Measurements from ENCODE around the gene PDF.
"Not testable (repeated sequence)": the region's sequence is repeated elsewhere in the genome, so short reads cannot be mapped to it uniquely, and the experiment has no call there.

PDF gene, protein sequence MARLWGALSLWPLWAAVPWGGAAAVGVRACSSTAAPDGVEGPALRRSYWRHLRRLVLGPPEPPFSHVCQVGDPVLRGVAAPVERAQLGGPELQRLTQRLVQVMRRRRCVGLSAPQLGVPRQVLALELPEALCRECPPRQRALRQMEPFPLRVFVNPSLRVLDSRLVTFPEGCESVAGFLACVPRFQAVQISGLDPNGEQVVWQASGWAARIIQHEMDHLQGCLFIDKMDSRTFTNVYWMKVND

DNA sequence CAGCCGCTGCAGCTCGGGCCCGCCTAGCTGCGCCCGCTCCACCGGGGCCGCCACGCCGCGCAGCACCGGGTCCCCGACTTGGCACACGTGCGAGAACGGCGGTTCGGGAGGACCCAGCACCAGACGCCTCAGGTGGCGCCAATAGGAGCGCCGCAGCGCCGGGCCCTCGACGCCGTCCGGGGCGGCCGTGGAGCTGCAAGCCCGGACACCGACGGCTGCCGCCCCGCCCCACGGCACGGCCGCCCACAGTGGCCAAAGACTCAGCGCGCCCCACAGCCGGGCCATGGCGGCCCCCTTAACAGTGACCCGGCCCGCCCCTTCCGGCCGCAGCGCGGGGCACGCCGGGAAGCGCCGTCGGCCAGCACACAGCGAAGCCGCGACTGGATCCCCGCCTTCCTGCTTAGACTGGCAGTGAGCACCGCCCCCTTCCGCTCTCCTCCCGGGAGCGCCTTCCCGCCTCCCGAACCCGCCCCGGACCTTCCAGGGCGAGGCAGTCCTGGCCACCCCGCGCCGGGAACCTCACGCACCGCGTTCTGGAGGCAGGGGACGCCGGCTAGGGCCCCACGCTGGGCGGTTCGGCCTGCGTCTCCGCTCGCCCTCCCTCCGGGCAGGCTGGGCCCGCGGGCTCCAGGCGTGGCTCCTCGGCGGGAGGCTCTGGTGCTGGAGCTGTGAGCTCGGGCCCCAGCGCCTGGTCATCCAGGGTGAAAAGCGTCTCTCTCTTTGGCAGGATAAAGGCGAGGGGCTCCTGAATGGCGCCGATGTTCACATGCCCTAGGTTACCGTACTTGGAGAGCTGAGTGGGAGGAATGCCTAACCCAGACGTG, at the start of gene PDF:
PDF (minus strand) TSS at position 303 of the 824 bp plus-strand sequence; CDS start at position 285, 18 bp downstream.
- peak; percentile 90 for DNase-seq (ENCODE audit: low spot score)

DNA sequence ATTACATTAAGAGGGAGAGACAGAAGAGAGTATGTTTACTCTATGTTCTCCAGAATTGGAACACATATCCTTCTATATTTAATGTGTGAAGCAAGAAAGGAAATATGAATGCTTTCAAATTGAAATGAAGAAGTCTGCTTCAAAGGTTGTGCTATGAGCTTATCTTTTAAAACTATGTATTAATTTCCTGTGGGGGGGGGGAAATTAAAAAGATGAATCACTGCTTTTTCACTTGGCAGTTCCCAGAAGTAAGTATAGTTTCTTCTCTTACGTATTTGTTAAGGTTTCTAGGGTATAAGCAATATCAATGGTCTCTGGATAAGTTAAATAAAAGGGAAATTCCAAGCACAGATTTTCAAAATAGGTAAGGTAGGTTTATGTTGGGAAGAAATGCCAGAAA, 48.4 kb upstream of the PDF start:
- no peak for DNase-seq (ENCODE audit: low spot score)

DNA sequence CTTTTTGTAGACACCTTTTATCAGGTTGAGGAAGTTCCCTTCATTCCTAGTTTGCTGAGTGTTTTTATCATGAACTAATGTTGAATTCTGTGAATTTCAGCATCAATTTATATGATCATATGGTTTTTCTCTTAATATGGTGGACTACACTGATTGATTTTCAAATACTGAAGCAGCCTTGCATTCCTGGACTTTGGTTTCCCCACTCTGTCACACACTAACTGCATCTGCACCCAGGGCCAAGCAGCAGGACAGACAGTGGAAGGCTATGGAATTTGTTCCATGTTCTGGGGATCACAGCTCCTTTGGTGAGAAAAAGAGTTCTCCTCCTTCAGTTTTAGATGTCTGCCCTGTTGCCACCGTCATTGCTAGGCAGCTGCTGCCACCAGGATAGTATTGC, 47.6 kb upstream of the PDF start:
- no peak for DNase-seq (ENCODE audit: low spot score)

DNA sequence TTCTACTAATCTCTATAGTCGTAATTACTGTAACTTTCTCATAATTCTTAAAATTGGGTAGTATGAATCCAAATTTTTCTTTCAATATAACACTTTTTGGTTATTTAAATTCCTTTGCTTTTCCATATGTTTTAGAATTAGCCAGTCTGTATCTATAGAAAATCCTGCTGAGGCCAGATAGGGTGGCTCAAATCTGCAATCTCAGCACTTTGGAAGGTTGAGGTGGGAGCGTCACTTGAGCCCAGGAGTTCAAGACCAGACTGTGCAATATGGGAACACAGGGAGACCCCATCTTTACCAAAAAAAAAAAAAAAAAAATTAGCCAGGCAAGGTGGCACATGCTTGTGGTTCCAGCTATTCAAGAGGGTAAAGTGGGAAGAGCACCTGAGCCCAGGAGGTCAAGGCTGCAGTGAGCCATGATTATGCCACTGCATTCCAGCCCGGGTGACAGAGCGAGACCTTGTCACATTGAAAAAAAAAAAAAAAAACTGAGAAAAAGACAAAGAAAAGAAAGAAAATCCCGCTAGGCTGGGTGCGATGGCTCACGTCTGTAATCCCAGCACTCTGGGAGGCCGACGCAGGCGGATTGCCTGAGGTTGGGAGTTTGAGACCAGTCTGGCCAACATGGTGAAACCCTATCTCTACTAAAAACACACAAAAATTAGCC, 46.1 kb upstream of the PDF start:
- DNase-seq (ENCODE audit: low spot score) = no peak

DNA sequence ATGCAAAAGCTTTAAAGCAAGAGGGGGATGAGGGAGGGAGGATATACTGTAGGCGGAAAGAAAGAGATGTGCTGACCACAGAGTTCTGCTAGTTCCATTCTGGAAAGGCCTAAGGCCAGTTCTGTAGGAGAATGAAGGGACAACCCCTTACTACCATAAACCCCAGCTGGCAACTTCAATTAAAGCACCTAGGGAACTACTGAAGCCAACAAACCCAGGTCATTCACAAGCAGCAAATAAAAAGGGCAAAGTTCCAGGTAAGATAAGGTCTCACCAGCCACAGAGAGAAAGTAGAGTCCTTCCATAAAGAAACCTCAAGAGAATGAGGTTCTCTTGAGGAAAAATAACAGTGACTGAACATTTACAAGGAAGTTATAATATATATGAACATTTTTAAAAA, 42.6 kb upstream of the PDF start:
- DNase-seq (ENCODE audit: low spot score) = no peak

DNA sequence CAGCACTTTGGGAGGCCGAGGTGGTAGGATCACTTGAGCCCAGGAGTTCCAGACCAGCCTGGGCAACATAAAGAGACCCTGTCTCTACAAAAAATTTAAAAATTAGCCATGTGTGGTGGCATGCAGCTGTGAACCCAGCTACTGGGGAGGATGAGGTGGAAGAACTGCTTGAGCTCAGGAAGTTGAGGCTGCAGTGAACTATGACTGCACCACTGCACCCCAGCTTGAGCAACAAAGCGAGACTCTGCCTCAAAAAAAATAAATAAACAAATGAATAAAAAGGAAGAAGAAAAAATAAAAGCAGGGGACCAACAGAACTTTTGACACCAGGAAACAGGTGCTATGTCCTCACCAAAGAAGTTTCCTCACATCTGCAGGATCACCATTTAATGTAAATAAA, 41.2 kb upstream of the PDF start:
- no peak for DNase-seq (ENCODE audit: low spot score)

DNA sequence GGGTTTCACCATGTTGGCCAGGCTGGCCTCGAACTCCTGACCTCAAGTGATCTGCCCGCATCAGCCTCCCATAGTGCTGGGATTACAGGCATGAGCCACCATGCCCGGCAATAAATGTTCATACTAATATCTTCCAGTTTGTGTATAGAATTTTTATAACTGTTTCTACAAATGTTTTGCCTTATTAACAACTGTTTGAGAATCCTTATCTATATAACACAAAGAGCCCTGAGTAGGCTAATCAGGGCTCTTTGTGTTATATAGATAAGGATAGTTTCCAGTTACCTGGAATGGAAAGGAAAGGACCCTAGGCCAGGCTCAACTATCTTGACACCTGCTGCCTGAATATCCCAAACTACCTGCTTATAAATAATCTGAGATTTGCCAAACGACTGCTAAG, 38.5 kb upstream of the PDF start:
- DNase-seq (ENCODE audit: low spot score) = no peak

DNA sequence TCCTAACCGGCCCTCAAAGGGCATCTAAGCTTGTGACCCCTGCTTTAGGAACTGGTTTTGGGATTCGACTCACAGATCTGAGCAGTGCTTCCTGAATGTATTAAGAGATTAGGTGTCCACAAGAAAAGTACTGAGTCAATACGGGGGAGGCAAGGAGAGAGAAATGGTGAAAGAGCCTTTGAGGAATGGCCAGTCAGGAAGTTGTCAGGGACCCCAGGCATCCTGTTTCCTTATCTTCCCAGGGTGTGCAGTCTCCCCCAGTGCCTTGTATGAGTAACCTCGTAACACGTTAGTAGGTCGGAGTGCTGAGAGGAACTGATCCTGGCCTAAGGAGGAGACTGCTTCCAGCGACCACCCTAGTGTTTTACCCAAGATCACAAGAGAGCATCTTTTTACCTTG, 37.6 kb upstream of the PDF start:
- peak; percentile 21 for DNase-seq (ENCODE audit: low spot score)

DNA sequence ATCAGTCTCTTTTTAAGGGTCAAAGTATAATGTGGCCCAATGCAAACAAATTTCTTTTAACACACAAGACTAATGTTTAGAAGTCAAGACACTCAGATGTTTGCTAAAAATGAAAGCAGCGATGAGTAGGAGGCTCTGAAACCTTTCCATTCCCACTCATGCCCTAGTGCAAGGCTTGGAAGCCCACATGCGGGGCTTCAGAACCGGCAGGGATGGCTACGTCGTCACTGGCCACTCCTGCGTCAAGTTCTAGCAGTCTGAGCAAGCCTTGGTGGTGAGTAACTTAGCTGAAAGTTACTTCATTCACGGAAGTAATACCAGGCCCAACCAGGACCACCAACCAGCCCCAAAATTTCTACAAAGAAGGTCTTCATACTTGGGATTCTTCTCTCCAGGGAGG, 36.0 kb upstream of the PDF start:
- no peak for DNase-seq (ENCODE audit: low spot score)

DNA sequence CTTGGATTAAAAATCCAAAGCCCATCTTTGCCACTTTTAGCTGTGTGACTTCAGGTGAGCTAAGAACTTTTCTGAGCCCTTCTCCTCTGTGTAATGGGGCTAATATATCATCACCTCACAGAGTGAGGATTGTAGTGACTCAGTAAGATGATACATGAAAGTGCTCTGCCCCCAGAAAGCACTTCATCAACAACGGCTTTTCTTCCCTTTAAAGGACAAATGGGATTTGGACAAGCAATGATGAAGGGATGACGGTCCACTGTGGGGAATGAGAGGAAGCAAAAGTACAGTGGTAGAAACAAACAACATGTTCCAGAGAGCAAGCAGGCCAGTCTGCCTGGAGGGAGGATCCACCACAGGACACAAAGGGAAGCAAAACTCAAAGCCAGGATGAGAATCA, 35.5 kb upstream of the PDF start:
- DNase-seq (ENCODE audit: low spot score) = no peak

DNA sequence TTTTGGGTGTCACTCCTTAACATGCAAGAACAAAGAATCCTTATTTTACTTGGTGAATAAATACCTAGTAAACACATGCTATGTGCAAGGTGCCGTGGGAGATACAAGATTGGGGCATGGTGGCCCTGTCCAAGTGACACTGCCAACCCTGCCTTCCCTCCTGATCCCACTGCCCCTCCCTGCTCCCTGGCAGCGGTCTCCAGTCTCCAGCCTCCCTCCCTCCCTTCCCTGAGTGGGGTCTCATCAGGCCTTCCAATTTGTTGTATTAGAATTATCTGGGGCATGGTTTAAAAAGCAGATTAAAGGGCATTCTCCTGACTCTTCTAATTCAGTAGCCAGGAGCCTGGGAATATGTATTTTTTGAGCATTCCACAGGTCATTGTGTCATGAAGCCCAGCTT, 33.7 kb upstream of the PDF start:
- no peak for DNase-seq (ENCODE audit: low spot score)

DNA sequence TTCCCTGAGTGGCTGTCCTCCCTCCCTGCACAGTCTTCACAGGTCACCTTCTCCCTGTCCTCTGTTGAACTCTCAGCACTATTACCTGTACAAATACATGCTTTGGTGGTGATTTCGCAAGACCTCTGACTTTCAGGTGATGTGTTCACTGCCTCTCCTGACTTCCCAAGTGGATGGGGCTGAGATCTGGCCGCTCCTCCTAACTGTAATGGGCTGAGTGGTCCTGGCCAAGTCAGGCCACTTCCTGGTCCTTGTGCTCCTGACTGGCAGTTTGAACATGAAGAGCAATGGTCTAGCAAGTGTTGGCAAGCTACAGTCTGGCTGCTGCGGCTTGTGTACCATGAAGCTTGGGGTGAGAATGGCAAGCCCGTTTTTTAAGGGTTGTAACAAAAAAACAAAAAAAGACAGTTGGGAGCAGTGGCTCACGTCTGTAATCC, 32.9 kb upstream of the PDF start:
- no peak for DNase-seq (ENCODE audit: low spot score)

DNA sequence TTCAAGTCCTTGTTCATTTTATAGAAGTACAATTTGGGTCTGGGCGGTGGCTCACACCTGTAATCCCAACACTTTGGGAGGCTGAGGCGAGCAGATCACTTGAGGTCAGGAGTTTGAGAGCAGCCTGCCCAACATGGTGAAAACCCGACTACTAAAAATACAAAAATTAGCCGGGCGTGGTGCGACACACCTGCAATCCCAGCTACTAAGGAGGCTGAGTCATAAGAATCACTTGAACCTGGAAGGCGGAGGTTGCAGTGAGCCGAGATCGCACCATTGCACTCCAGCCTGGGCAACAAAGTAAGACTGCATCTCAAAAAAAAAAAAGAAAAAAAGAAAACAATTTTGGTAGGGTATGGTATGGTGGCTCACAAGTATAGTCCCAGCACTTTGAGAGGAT, 29.7 kb upstream of the PDF start:
- DNase-seq (ENCODE audit: low spot score) = not testable (repeated sequence)

DNA sequence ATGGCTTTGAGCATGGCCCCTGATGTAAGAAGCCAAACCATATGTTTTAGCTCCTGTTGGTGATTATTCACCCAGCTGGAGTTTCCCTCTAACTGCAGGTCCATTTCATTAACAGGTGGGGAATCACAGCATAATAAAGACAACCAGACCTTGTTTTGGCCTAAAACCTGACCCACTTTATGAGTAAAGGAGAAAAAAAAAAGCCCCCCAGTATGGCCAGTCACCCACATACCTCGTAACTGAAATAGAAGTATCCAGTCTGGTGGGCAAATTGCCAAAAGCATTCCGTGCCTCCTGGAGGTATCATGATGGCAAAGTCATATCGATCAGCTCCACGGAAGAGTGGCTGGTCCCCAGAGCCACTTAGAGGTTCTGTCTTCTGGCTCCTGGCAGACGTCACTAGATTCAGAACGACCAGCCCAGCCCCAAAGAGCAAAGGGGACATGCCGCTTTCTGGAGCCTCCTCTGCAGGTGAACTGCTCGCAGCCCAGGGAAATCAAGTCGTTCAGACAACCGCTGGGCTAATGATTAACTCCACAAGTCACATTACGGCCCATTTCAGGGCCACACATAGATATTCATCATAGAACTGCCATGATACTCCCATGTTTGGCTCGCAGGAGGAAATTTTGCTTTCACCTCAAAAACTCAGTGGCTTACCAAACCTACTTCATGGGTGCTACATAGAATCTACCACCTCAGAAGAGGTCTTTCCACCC, 21.1 kb upstream of the PDF start, which contains the start of gene TMED6:
TMED6 (minus strand) TSS at position 478 of the 719 bp plus-strand sequence; CDS start at position 445, 33 bp downstream.
- DNase-seq (ENCODE audit: low spot score) = no peak

DNA sequence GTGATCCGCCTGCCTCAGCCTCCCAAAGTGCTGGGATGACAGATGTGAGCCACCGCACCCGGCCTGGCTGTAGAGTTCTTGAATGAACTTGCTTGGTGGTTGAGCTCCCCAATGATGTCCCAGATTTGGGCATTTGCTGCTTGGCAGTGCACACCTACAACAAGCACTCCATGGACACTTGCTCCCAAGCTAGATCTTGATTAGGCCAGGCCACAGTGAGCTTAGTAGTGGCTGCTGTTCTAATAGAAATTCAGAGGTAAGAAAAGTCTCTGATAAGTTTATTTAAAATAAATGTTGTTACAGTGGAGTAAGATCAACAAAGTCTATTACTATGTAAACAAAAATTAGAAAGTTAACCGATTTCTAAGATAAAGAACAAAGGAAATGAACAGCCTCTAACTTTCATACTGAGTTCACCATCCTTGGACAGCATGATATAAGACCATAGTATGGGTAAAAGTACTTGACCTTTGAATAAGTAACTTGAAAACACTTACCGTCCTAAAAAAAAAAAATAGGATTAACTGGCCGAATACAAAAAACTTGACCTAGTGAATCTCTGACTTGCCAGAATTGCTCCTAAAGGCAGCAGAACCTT, 20.2 kb upstream of the PDF start:
- DNase-seq (ENCODE audit: low spot score) = no peak

DNA sequence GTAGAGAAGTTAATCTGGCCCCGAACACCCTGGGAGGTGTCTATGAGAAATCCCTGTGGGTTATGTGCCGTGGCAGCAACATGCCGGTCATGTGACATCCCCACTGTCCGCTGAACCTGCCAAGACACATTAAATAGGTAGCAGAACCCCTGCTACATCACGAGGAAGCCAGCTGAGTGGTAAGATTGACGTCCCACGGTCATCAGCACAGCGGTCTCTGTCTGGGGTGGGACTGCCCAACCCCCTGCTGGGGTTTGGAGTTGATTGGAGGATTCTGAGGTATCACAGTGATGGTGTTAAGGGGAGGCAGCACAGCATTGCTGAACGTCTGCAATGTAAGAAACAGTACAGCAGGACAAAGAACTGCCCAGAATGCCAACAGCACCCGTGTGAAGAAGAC, 19.1 kb upstream of the PDF start:
- no peak for DNase-seq (ENCODE audit: low spot score)

DNA sequence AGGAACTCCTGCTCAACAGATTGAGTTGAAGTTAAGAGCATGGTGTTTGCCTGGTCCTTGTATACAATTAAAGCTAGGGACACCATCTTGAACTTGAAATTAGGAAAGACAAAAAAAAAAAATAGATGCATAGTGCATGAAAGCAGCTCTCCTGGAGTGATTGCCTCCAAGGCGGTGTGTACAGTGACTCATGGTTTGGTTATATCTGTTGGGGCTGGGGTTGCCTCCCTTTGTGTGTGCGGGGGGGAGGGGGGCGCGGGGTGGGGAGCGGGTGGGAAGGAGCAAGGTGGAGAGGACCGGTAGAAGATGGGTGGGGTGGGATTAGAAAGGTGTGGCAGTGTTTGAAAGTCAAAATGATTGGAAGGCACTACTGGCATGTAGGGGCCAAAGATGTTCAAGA, 17.8 kb upstream of the PDF start:
- DNase-seq (ENCODE audit: low spot score) = no peak

DNA sequence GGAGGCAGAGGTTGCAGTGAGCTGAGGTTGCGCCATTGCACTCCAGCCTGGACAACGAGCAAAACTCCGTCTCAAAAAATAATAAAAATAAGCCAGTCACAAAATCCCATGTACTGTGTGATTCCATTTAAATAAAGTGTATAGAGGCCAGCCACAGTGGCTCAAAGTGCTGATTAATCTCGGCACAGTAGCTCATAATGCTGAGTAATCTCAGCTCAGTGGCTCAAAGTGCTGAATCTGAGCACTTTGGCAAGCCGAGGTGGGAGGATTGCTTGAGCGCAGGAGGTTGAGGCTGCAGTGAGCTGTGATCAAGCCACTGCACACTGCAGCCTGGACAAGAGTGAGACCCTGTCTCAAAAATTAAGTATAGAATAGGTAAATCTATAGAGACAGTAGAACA, 16.3 kb upstream of the PDF start:
- no peak for DNase-seq (ENCODE audit: low spot score)

DNA sequence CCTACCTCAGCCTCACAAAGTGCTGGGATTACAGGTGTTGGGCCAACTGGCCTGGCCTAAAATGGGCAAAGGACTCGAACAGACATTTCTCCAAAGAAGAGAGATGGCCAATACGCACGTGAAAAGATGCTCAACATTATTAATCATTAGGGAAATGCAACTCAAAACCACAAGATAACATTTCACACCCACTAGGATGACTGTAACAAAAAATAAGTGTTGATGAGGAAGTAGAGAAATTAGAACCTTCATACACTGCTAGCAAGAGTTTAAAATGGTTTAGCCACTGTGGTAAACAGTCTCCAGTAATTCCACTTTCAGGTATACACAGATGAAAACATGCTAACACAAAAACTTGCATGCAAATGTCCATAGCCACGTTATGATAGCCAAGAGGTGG, 15.5 kb upstream of the PDF start:
- no peak for DNase-seq (ENCODE audit: low spot score)

DNA sequence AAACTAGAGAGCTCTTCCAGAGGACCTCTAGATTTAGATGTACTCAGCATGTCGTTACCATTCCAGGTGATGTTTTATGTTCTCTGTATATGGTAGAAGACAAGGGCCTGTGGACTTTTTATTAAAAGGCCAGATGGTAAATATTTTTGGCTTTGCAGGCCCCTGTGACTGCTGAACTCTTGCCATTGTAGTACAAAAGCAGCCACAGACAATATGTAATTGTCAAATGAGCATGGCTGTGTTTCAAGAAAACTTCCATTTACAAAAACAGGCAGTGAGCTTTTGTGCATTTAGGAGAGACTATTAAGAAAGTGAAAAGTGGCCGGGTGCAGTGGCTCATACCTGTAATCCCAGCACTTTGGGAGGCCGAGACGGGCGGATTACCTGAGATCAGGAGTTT, 13.8 kb upstream of the PDF start:
- DNase-seq (ENCODE audit: low spot score) = no peak

DNA sequence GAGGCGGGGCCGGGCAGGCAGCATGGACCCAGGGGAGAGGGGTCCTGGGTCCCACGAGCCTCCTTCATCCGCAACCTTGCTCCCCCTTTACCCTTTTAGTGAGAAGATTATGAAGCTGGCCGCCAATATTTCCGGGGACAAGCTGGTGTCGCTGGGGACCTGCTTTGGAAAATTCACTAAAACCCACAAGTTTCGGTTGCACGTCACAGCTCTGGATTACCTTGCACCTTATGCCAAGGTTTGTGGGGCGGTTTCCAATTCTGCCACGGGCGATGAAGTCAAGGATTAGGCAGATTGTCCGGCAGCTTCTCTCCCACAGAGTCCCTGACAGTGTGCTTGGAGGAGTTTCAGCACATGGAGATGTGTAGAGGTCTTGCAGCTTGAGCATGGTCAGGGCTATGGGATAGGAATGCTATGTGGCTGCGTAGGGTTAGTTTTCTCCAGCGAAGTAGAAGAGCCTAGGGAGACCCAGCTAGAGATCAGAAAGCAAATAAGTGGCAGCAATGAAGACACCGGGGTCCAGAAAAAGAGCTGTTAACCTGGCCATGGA, 9.8 kb upstream of the PDF start:
- no peak for DNase-seq (ENCODE audit: low spot score)

Data from kidney capillary endothelial cell (primary cell).